Astrocyte of the hippocampus (primary cell): ENCODE measurements around the gene TRIM7.

Experiments
- DNase-seq: peaks from one replicate; pipeline ENCODE4 v3.0.0; 2011; ENCODE audit warnings: low read depth, low spot score

The TRIM7 gene

GRCh38 chr5:181204826-181205760 is at the start of gene TRIM7:
Gene TRIM7, minus strand, starts transcription at chr5:181205196. Its CDS starts 86 bp downstream, at chr5:181205110.
- DNase-seq = peak; percentile 56

- no peak for DNase-seq
Measured at GRCh38 chr5:181248277-181248676, 43.3 kb upstream of the TRIM7 start.

- DNase-seq = peak; percentile 94
Measured at GRCh38 chr5:181246276-181247049, 41.5 kb upstream of the TRIM7 start.

GRCh38 chr5:181245427-181246275 is 40.7 kb upstream of the TRIM7 start:
- no peak for DNase-seq

GRCh38 chr5:181243564-181244343 is 38.8 kb upstream of the TRIM7 start, which contains the start of gene RACK1:
Gene RACK1, minus strand, starts transcription at chr5:181243906. Its CDS starts 106 bp downstream, at chr5:181243800.
- peak; percentile 95 for DNase-seq

- DNase-seq = peak; percentile 38
Measured at GRCh38 chr5:181243018-181243563, 38.1 kb upstream of the TRIM7 start.

- no peak for DNase-seq
Measured at GRCh38 chr5:181242031-181242451, 37.0 kb upstream of the TRIM7 start.

- peak; percentile 73 for DNase-seq
Measured at GRCh38 chr5:181241393-181241975, 36.5 kb upstream of the TRIM7 start.

GRCh38 chr5:181239062-181239663 is 34.2 kb upstream of the TRIM7 start:
- DNase-seq = no peak

- no peak for DNase-seq
Measured at GRCh38 chr5:181237729-181238385, 32.9 kb upstream of the TRIM7 start.

GRCh38 chr5:181236954-181237641 is 32.1 kb upstream of the TRIM7 start:
- DNase-seq = no peak

- DNase-seq = no peak
Measured at GRCh38 chr5:181236471-181236870, 31.5 kb upstream of the TRIM7 start.

GRCh38 chr5:181235689-181236366 is 30.8 kb upstream of the TRIM7 start:
- no peak for DNase-seq

GRCh38 chr5:181235323-181235688 is 30.3 kb upstream of the TRIM7 start:
- DNase-seq = no peak

- no peak for DNase-seq
Measured at GRCh38 chr5:181234455-181235306, 29.7 kb upstream of the TRIM7 start.

- DNase-seq = no peak
Measured at GRCh38 chr5:181233801-181234454, 28.9 kb upstream of the TRIM7 start.
